OCI-LY7 (cell line): ENCODE results near the gene MRGPRE. TPM values are rescaled to one million over a fixed set of nuclear protein-coding genes. Genes with fewer than 3 reads are reported as not detected.

Experiments used
- BruUV-seq: library from RNA; stranded (reverse); fragments of 400-500 nt; replicated peaks from 2 replicates; lab custom pipeline; 2021; lab: Mats Ljungman, UMichigan
- CTCF ChIA-PET: fragments of 300-600 bp; sonication (Branson Sonifier 250); formaldehyde crosslinking; loops from one replicate; lab custom pipeline; 2022; ENCODE audit warnings: antibody characterized with exemption; ENCODE audit not compliant: unreplicated experiment; lab: Charles Lee
- POLR2A ChIA-PET: fragments of 300-600 bp; sonication (Branson Sonifier 250); formaldehyde crosslinking; loops from one replicate; lab custom pipeline; 2022; ENCODE audit warnings: antibody characterized with exemption; lab: Charles Lee
- DNase-seq: peaks from one replicate; pipeline ENCODE4 v3.0.0-alpha.2; 2015; ENCODE audit warnings: low spot score
- H2AFZ ChIP-seq: fragments of 200-600 bp; sonication (generic), shearing (Covaris generic); 2 replicates; pipeline ENCODE4 v1.6.1; 2014; ENCODE audit warnings: mild to moderate bottlenecking, antibody characterized with exemption, low read length, moderate library complexity
- H3K27ac ChIP-seq: fragments of 200-600 bp; sonication (generic); 2 replicates; pipeline ENCODE4 v1.5.1; 2014; ENCODE audit warnings: mixed run types, low read depth, mild to moderate bottlenecking, moderate library complexity, low read length, inconsistent platforms; ENCODE audit not compliant: poor library complexity, severe bottlenecking
- H3K36me3 ChIP-seq: fragments of 200-600 bp; sonication (generic); 2 replicates; pipeline ENCODE4 v1.6.1; 2014; ENCODE audit warnings: mild to moderate bottlenecking, antibody characterized with exemption, low read length, moderate library complexity, mixed read lengths; ENCODE audit not compliant: insufficient read depth
- H3K4me1 ChIP-seq: fragments of 200-600 bp; sonication (generic); 2 replicates; pipeline ENCODE4 v1.5.1; 2014; ENCODE audit warnings: mild to moderate bottlenecking, low read length; ENCODE audit not compliant: insufficient read depth, poor library complexity, severe bottlenecking
- H3K4me2 ChIP-seq: fragments of 200-600 bp; sonication (generic); 2 replicates; pipeline ENCODE4 v1.6.1; 2014; ENCODE audit warnings: mild to moderate bottlenecking, low read length
- H3K4me3 ChIP-seq: fragments of 200-600 bp; sonication (generic); 2 replicates; pipeline ENCODE4 v1.5.1; 2014; ENCODE audit warnings: mild to moderate bottlenecking, low read depth, low read length; ENCODE audit not compliant: poor library complexity, severe bottlenecking
- H3K79me2 ChIP-seq: fragments of 200-600 bp; sonication (generic); 2 replicates; pipeline ENCODE4 v1.6.1; 2016; ENCODE audit warnings: low read depth, mild to moderate bottlenecking, low read length, moderate library complexity, mixed read lengths; ENCODE audit not compliant: insufficient read depth
- H3K9me2 ChIP-seq: fragments of 200-600 bp; sonication (generic); 2 replicates; pipeline ENCODE4 v1.6.1; 2016; ENCODE audit warnings: mild to moderate bottlenecking, low read length, mixed read lengths; ENCODE audit not compliant: insufficient read depth
- H3K9me3 ChIP-seq: fragments of 200-600 bp; sonication (generic); 2 replicates; pipeline ENCODE4 v1.6.1; 2014; ENCODE audit warnings: mild to moderate bottlenecking, mixed run types, low read length, mixed read lengths
- H4K20me1 ChIP-seq: fragments of 200-600 bp; sonication (generic); 2 replicates; pipeline ENCODE4 v1.6.1; 2014; ENCODE audit warnings: mild to moderate bottlenecking, antibody characterized with exemption, low read length, moderate library complexity, mixed read lengths; ENCODE audit not compliant: insufficient read depth
- CTCF ChIP-seq: fragments of 200-600 bp; sonication (generic); conservative IDR thresholded peaks from 2 replicates; pipeline ENCODE4 v1.5.1; 2014; ENCODE audit warnings: mild to moderate bottlenecking, antibody characterized with exemption, low read length, moderate library complexity, mixed read lengths
- EZH2phosphoT487 ChIP-seq: fragments of 200-600 bp; sonication (generic); IDR thresholded peaks from 2 replicates; pipeline ENCODE4 v1.6.1; 2018; ENCODE audit warnings: low read depth, borderline replicate concordance, mild to moderate bottlenecking, mixed run types, antibody characterized with exemption, low read length, moderate library complexity, mixed read lengths
- intact Hi-C: fragments of 100-400 bp; cut with micrococcal nuclease; formaldehyde crosslinking; loops from one replicate; pipeline ENCODE4 v1.10.0; 2022; ENCODE audit not compliant: unreplicated experiment
- total RNA-seq, 2 experiments: library from RNA; depleted of rRNA in 1 of 2; stranded (reverse); fragments of >200 nt in 1 of 2; shearing (Covaris generic) in 1 of 2; gene quantifications; 2 replicates each; pipeline ENCODE4 v1.2.3, GENCODE V29; 2014 to 2022

MRGPRE gene
- total RNA-seq, 2 experiments from 2014 or later, result not detected

- CTCF ChIA-PET, result no interaction called here
- intact Hi-C loops, result no loop called here
- Histone ChIP-seq H3K4me3 (no peak overlapping the region), H2AFZ (no peak overlapping the region), H3K4me2 (no peak overlapping the region), H3K79me2 (no peaks in the 10 kb centered on the region), H3K27ac (no peak overlapping the region), H3K9me2 (no peaks in the 10 kb centered on the region), H4K20me1 (no peaks in the 10 kb centered on the region), H3K36me3 (no peaks in the 10 kb centered on the region), H3K9me3 (no peaks in the 10 kb centered on the region), H3K4me1 (no peaks in the 10 kb centered on the region)
- BruUV-seq, result no TSS peak
- DNase-seq, result no peak
- POLR2A ChIA-PET, result interaction anchor here (0.6 kb wide), 1 partner anchor 126 kb away, joined by 5 read pairs; no protein-coding TSS in a partner anchor
- TF ChIP-seq EZH2phosphoT487 (no peak), CTCF (no peak)
Observed at GRCh38 chr11:3193373-3194015, 38.7 kb downstream of the MRGPRE start.

- no peak overlapping the region for H2AFZ ChIP-seq
- intact Hi-C loops, result no loop called here
- no TSS peak for BruUV-seq
- TF ChIP-seq EZH2phosphoT487, result no peak
- no peak for TF ChIP-seq CTCF
- H3K4me1 ChIP-seq, result no peaks in the 10 kb centered on the region
- no peak overlapping the region for H3K4me3 ChIP-seq
- ChIA-PET CTCF (no interaction called here), POLR2A (interaction anchor here (0.6 kb wide), 1 partner anchor 43 kb away, joined by 5 read pairs; no protein-coding TSS in a partner anchor)
- H3K9me2 ChIP-seq, result no peaks in the 10 kb centered on the region
- no peak for DNase-seq
- H4K20me1 ChIP-seq, result no peaks in the 10 kb centered on the region
- no peaks in the 10 kb centered on the region for H3K36me3 ChIP-seq
- no peaks in the 10 kb centered on the region for H3K9me3 ChIP-seq
- no peak overlapping the region for H3K27ac ChIP-seq
- H3K4me2 ChIP-seq, result no peak overlapping the region
- H3K79me2 ChIP-seq, result no peaks in the 10 kb centered on the region
Observed at GRCh38 chr11:3192511-3193372, 39.5 kb downstream of the MRGPRE start.
